GM12873 (cell line): ENCODE data around the gene TNIP1.

Experiments used
- CTCF ChIP-seq: IDR thresholded peaks from 2 replicates; pipeline ENCODE4 v1.5.1; 2012; ENCODE audit warnings: low read depth, mild to moderate bottlenecking, moderate library complexity, low read length, control low read depth; ENCODE audit not compliant: insufficient read depth; ENCODE audit errors: missing control alignments

TNIP1 gene

GRCh38 chr5:151063142-151063989 is 17.5 kb downstream of the TNIP1 start:
- no peak for TF ChIP-seq CTCF

- no peak for TF ChIP-seq CTCF
These were observed 18.3 kb downstream of the TNIP1 start for GRCh38 chr5:151062405-151063141.

- TF ChIP-seq CTCF = no peak
These were observed 20.1 kb downstream of the TNIP1 start for GRCh38 chr5:151060742-151061141.

- TF ChIP-seq CTCF = no peak
These were observed 21.8 kb downstream of the TNIP1 start for GRCh38 chr5:151058891-151059489.

- TF ChIP-seq CTCF = peak; percentile 41
These were observed 22.5 kb downstream of the TNIP1 start for GRCh38 chr5:151058301-151058700.

- no peak for TF ChIP-seq CTCF
These were observed 24.2 kb downstream of the TNIP1 start for GRCh38 chr5:151056379-151057325.
